NCI-H1092 (cell line): ENCODE data around the gene FGFBP2.

Experiments used
- DNase-seq: peaks from one replicate; lab custom pipeline; 2025; lab: John Stamatoyannopoulos, UW

FGFBP2 gene, protein sequence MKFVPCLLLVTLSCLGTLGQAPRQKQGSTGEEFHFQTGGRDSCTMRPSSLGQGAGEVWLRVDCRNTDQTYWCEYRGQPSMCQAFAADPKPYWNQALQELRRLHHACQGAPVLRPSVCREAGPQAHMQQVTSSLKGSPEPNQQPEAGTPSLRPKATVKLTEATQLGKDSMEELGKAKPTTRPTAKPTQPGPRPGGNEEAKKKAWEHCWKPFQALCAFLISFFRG

DNA sequence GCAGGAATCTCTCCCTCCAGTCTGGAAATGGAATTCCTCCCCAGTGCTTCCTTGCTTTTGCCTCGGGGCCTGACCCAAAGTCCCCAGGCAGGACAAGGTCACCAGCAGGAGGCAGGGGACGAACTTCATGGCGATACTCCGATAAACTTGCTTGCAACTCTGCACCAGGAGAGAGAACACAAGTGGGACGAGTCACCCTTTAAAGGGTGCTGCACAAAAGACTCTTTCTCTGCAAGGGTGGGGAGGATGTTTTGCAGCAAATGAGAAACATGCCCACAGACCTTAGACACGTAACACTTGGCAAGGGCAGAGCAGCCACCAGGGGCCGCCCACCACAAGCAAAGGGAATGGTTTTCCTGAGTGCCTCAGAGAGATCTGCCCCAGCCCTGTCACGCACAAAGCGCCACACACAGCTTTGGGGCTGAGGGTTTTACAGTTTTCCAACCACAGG lies at the start of gene FGFBP2:
FGFBP2 (minus strand) TSS at position 175 of the 451 bp plus-strand sequence; CDS start at position 129, 46 bp downstream.
- peak; percentile 34 for DNase-seq

DNA sequence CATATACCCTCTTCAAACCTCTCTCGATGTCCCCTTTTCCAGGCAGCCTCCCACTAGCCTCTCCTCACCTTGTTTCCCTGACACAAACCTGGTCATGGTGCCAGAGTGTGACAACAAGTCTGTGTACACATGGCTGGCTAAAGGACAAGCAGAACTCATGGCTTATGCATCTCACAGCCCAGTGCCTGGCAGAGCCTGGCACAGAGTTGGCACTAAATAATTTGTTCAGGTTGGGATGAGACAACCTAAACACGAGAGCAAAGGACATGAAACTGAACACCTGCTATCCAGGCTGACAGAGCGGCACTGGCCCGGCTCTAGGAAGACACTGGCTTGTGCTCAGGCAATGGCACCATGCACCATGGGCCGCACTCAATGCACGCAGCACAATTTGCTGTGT lies 48.2 kb upstream of the FGFBP2 start:
- no peak for DNase-seq

DNA sequence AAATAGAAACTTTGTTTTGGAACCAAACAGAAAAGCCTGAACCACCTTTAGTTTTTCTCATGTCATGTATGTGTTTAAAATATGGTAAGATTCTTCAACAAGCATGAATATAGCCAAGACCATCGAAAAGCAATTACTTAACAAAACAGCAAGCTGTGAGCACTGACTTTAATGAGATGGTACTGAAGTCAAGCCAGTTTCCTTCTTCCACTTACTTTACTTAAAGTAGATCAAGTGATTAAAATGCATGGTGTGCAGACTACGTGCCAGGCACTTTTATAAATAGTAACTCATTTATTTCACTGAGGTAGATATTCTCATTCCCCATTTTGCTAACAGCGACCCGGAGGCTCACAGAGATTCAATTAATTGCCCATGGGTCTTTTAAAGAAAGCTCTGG lies 46.2 kb upstream of the FGFBP2 start:
- DNase-seq, result no peak

DNA sequence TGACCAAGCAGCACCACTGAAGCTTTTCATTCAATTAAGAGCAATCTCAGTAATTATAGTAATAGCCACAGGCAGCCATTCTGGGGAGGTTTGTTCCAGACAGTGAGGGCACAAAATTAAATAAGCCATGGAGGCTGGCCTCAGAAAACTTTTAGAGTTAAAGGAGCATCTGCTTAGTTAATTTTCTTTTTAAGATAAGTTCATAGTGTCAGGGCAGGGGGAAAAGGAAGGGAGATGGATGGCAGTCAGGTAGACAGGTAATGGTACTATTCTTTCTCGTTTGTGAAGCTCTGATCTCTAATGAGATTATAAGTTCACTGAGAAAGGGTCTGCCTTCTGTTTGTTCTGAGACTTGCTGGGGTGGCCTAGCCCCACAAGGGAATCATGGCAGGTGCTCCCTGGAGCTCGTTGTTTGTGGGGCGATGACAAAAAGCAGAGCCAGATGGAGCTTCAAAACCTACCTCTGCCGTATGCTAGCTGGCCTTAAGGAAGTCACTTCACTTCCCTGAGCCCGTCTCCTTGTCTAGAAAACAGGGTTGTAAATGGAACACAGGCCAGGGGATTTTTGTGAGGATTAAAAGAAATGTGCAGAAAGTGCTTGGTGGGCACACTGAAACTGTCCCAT lies 44.6 kb upstream of the FGFBP2 start:
- no peak for DNase-seq

DNA sequence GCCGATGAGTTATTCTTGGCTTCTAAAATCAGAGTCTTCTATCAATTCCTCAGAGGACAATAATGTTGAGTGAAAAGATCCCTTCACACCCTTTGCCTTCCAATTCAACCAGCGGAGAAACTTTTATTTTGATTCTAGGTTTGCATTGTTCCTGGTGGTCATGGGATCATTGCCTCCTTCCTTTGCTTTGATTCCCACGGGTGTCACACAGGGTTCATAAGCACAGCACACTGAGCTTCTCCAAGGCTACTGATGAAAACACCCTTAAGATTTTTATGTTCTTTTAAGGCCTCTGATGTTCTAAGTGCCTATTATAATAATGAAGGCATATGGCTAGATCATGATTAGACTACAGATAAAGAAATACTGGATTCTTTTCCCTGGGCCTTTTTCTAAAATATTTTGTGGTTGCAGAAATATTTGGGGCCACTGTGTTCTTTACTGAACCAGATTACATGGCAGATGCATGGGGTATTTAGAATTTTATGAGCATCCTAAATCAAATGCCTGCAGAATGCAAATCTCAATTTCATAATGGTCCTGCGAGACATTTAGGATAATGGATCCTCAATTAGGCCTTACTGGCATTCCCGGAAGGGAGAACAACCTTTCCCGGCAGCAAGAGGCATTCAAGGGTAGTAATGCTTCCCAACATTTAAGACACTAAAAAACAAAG lies 43.9 kb upstream of the FGFBP2 start:
- no peak for DNase-seq

DNA sequence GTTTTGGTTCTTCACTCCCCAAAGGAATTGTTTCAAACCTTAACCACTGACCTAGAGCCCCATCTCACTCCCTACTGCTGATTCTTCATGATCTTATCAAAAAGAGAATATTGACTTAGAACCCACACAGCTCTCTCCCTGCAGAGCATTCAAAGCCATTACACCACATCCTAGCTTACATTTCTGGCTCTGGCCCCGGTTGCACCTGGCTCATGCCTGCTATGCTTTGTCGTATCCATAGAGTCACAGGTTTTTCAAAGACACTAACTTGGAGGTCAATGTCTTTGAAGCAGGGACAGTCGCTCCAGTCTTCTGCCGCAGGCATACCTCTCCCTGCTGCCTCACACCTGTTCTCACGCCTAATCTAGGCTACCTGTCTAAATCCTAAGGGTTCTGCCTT lies 42.7 kb upstream of the FGFBP2 start:
- DNase-seq, result no peak

DNA sequence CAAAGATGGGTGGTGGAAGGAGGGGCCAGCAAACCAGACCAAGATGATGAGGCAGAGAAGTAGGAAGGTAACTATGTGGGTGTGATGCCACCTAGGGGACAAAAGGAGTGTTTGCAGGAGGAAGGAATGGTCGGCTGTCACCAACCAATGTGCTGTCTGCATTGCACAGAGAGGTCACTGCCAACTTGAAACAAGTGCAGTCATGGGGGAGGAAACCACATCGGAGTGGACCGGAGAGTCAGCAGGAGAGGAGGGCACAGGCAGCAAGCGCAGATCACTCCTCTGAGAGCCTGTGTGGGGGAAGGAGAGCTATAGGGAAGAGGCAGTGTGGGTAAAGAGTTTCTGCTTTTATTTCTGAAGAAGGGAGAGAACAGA lies 38.5 kb upstream of the FGFBP2 start:
- DNase-seq, result peak; percentile 13

DNA sequence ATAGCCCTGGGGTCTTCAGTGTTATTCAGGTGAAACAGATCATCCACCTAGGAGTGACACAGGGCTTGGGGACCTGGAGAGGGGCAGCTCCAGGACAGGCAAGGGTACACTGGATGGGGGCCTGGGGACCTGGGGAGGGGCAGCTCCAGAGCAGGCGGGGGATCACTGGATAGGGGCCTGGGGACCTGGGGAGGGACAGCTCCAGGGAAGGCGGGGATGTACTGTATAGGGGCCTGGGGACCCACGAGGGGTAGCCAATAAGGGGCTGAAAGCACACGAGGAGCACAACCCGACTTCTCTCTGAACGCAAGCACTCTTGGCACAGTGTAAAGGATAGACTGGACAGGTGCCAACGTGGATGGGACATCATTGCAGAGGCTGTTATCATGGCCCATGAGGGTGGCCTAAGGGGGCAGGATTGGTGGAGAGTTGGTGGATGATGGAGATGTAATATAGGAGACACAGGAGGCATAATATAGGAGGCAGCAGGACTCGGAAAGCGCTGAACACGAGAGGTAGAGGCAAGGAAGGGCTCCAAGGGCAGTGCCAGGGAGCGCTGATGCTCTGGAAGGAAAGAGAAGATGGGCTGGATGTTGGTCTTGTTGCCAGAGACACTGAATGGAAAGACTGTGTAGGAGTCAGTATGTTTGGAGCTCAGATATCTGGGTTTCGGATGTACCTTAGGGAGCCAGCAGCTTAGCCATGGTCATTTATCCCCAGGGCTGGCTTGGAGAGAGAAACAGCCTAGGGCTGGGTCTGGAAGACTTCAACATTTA lies 37.9 kb upstream of the FGFBP2 start:
- no peak for DNase-seq

DNA sequence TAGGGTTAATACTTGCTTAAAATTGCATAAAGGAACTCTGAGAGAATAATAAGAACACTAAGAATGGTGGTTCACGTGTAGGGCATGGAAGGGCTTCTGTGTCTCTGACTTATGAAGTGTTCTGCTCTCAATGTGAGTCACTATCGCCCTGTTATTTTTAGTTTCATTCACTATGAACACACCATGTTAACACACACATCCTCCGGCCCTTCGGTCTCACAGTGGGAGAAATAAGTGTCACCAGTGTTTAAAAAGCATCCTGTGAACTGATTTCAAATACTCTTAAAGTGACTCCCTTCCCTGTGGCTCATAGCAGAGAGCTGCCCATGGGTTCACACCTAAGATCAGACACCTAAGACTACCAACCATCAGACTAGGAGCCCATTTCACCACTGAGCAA lies 33.8 kb upstream of the FGFBP2 start:
- DNase-seq, result no peak

DNA sequence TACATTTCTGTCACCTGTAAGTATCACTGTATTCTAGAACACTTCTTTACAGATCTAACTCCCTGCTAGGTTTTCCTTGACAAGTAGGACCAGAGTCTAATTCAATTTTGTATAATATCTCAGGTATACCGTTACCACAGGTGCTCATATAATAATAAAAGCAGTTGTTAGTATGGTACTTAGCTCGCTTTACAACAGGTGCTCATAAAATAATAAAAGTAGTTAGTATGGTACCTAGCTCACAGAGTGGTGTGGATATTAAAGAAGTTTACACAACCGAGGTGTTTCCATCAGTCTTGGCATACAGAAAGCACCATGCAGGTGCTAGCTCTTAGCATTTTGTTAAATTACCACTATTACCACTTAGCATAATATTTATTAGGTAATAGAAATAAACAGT lies 32.9 kb upstream of the FGFBP2 start:
- no peak for DNase-seq

DNA sequence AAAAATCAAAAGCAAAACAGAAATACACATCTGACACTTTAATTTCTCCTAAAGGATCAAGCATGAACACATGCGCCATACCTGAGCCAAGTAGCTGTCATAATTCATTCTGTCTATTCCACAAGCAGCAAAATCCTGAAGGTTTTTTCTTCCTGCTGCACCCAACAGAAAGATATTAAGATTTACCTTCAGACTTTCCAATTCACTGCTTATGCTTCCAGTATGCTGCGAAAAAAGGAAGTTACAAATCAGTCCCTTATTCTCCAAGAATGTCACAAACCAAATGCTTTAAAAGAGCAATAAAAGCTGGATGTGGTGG lies 29.2 kb upstream of the FGFBP2 start:
- DNase-seq, result no peak

DNA sequence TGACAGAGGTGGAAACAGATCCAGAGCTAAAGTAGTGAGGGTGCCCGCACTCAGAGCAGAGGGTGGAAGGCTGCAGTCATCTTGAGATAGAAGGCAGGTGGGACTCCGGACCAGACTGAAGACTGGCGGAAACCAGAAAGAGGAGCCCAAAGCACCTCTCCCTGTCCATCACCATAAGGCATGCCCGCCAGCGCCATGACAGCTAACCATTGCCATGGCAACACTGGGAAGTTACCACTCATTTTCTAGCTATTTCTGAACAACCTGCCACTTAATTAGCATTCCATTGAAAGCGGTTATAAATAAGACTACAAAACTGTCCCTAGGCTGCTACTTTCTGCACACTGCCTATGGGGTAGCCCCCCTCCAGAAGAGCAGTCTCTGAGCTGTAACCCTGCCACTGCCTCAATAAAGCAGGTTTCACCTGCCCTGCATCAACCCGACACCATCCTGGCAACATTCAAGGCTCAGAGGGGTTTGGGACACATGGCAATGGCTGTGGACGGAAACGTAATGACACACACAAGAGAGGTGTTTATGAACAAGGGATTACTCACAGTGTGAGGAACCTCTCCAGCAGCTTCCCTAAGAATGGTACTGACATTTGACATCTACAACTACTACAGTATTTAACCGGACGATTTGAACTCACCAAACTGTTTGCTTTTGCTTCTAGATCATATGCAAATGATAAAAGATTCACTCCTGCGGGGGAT lies 27.8 kb upstream of the FGFBP2 start:
- DNase-seq, result no peak

DNA sequence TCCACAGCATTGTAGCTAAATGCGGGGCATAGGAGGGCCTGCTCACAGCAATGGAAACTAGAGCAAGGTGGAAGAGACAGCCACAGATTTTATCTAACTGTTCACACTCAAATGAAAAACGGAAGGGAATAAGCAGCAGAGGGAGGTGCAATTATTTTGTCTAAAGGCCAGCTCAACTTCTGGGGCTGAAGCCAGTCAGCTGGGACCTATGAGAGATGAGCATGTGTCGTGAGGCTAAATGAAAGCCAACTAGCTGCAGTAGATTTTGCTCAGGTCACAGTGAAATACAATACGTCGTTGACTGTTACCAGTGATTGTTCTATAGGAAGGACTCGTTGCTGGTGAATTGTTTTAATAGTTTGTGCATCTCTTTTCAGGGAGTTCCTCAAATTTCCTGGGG lies 26.4 kb upstream of the FGFBP2 start:
- DNase-seq, result no peak

DNA sequence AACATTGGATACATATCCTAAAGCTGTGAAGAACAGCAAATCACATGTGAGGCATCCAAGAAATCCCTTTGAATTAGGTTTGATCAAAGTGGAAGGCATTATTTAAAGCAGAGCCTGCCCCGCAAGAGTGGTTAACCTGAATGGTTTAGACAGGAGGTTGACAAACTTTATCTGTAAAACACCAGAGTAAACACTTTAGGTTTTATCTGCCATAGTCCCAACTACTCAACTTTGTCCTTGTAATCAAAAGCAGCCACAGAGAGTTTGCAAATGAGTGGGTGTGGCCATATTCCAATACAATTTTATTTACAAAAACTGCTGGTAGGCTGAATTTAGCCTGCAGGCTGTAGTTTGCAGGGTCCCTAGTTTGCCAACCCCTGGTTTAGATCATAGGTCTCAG lies 25.2 kb upstream of the FGFBP2 start:
- DNase-seq, result no peak

DNA sequence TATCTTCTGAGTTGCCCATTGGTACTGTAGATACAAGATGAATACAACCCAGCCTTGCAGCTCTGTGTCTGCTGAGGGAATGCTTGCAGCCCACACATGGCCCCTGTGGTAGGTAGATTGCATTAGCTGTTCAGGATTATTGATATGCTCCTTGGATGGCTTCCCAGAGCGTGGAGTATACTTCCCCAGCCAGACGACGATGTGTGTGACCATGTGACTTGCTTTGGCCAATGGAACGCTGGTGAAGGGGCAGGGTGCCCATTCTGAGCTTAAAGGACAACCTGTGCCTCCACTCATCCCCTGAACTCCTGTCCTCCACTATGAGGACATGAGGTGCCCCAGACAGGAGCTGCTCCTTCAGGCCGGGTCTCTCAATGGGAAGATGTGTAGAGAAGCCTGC lies 23.9 kb upstream of the FGFBP2 start:
- DNase-seq, result no peak

DNA sequence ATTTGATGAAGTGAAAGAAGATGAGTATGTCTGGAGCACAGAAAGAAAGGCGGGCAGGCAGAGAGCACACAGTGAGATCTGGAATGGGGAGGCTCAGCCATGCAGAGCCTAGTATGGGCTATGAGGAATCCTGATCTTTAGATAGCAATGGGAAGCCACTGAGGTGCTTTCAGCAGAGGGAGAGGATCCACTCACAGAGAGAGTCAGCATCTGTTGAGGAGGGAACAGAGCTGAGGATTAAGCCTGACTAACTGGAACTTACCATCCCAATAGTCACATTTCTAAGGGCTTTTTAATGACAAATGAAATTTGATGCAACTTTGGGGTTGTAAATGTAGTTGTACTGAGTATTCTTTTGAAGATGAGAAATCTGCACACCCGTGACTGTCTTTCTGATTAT lies 20.6 kb upstream of the FGFBP2 start:
- no peak for DNase-seq

DNA sequence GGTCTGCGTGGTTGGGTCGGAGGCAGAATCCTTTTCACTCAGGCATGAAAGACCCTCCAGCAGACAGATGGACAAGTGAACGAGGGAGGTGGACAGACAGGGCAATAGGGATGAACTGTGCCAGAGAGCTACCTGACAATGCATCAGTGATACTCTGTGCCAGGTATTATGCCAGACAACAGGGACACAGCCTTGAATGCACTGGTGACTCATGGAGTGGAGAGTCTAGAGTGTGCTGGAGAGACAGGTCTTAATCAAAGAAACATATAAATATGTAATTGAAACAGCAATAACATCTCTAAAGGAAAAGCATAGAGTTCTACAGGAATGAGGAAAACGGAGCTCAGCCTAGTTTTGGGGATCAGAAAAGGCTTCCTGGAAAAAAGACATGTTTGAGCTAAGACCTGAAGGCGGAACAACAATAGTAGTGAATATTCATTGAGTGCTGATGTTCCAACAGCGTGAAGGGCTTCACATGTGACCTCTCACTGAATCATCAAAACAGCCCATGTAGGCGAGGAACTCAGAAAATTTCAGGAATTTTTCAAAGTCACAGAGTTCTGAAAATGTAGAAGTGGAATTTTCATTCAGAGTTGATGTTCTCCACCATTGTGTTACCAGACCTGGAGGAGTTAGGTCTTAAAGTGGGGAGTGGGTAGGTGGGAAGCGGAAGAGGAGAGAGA lies 20.0 kb upstream of the FGFBP2 start:
- DNase-seq, result no peak

DNA sequence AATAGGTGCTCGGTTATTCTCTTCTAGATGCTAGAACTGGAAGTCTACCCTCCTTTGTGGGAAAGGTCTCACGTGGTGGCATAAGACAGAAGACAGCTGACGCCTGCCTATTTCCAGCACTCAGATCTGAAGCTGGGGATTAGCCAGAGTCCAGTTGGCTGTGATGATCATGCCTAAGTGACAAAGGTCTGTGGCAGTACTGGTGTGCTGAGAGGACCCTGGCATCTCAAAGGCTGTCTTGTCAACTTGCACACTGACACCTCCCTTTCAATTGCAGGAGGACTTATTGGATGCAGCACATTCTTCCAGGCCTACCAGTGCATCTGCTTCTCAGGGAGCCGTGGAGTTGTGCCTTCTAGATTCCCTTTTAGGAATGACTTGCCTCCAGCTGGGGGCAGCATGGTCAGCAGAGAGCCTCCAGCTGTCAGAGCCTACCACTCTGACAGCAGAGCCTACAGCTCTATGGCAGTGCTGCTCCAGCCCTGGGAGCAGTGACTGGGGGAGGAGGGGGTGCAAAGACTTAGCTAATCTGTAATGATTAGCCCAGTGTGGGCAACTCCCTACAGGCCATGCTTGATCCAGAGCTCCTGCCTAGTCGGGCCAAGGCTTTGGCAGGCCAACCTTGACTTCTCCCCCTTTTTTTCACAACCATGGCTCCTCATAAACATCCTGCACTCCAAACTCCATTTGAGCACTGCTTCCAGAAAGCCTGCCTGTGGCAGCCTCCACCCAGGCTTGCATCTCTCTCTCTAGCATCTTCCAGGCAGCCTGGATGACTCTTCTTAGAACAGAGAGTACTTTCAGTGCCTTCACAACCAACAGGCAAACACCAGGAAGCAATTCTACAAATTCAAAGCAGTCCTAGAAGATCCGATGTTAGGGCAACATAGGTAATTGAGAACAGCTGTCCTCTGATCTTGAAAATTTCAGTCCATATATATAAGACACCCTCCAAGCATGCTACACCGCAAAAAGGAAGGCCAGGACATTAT lies 13.8 kb upstream of the FGFBP2 start:
- DNase-seq, result no peak

DNA sequence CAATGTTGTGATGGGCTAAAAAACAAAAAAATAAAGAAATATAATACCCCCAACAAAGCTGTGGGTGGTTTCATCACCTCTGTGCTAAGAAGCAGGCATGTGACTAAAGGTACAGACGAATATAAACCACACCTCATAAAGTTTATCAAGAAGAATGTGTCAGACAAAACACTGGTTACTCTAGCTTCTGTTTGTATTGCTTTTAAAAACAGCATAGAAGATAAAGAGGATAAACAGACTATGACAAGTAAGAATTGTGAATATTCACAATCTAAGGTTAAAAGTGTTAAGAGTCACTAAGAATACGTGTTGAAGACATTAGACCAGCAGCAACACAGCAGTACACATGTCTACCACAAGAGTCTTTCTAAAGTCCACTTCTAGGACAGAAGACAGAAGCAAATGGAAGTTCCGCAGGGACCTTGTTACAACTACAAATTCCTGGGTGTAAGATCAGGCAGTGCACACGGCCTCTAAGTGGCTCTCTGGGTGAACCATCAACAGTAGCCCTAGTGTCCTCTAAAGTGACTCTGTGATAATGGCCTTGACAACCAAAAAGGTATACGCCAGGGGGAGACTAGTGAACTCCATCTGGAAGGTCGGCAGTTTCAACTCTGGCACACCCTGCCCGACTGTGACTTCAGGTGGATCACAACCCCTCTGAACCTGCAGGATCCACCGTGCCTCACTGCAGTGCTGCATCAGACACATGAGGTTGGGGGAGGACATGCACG lies 8.3 kb upstream of the FGFBP2 start:
- DNase-seq, result no peak
